Measurements from ENCODE around the gene PTHLH. TPM values are rescaled to one million over a fixed set of nuclear protein-coding genes. Genes with fewer than 3 reads are reported as not detected.

Gene PTHLH
- polyA plus RNA-seq, 1 of the 3 experiments (the other 2 are of a cell fraction) = 29.0 TPM

- Histone ChIP-seq H3K9me3 (no peaks in the 10 kb centered on the region), H3K4me2 (no peak overlapping the region), H3K27me3 (ENCODE audit: insufficient read depth) (no peaks in the 10 kb centered on the region), H2AFZ (ENCODE audit: low read depth) (no peak overlapping the region), H4K20me1 (ENCODE audit: insufficient read depth) (no peaks in the 10 kb centered on the region), H3K9me2 (no peaks in the 10 kb centered on the region), H3K9ac (no peak overlapping the region), H3F3A (replicated peaks; ENCODE audit: insufficient read depth) (peaks cover 12% of the 10 kb centered on the region), H3K27ac (ENCODE audit: low read depth in 2 of 2, low read length in 1 of 2) (peak overlapping the region in 1 of 2 experiments; percentile 60; a peak in 2 of 4 replicates), H3K79me2 (ENCODE audit: insufficient read depth) (no peaks in the 10 kb centered on the region), H3K36me3 (replicated peaks in 1 of 2; ENCODE audit: control insufficient read depth in 1 of 2, insufficient read depth in 2 of 2, low read length in 1 of 2) (no peaks in the 10 kb centered on the region), H3K4me1 (ENCODE audit: control insufficient read depth in 1 of 2, insufficient read depth in 2 of 2, low read depth in 1 of 2, low read length in 1 of 2) (no peaks in the 10 kb centered on the region), H3K4me3 (ENCODE audit: low read depth in 2 of 2, low read length in 1 of 2) (no peak overlapping the region)
- WGBS (ENCODE audit: low lambda C conversion rate) = 45% methylated on average over 1 of the region's 1 CpG
- ChIA-PET POLR2A (no interaction called here), CTCF (interaction anchor here (1.5 kb wide), 1 partner anchor 18 kb away, joined by 4 read pairs; no protein-coding TSS in a partner anchor)
- peak; percentile 49; the same call in 1 of the 2 replicates for TF ChIP-seq TCF12 (IDR thresholded peaks at IDR 0.05)
- TF ChIP-seq JUND (IDR thresholded peaks at IDR 0.05) = peak; percentile 57
- no peak for TF ChIP-seq EZH2phosphoT487 (IDR thresholded peaks at IDR 0.05; ENCODE audit: borderline replicate concordance, low read depth)
- TF ChIP-seq RXRA (IDR thresholded peaks at IDR 0.05; ENCODE audit: borderline replicate concordance, low read depth) = peak; percentile 55; the same call in 1 of the 2 replicates
- TF ChIP-seq REST (IDR thresholded peaks at IDR 0.05; ENCODE audit: low read depth, low read length) = no peak
- no peak for TF ChIP-seq ZBTB33 (IDR thresholded peaks at IDR 0.05; ENCODE audit: borderline replicate concordance, low read depth)
- TF ChIP-seq MAX (IDR thresholded peaks at IDR 0.05; ENCODE audit: low read depth) = 0 out of 2 replicates have a peak, but pooled peaks have one; percentile 37
- no peak for TF ChIP-seq IRF3 (IDR thresholded peaks at IDR 0.05; ENCODE audit: low read depth, low read length)
- TF ChIP-seq FOSL2 (IDR thresholded peaks at IDR 0.05; ENCODE audit: borderline replicate concordance, low read depth) = peak; percentile 67
- TF ChIP-seq EP300 (IDR thresholded peaks at IDR 0.05; ENCODE audit: borderline replicate concordance in 1 of 2, low read depth in 1 of 2, low read length in 1 of 2) = peak in 1 of 2 experiments; percentile 25; a peak in 1 of 4 replicates
- peak; percentile 91 for TF ChIP-seq NFIC (IDR thresholded peaks at IDR 0.05; ENCODE audit: borderline replicate concordance)
- no peak for DNase-seq
Measured at GRCh38 chr12:27922531-27923139, 49.9 kb downstream of the PTHLH start.

Data from SK-N-SH (cell line).